Erythroblast (primary cell): ENCODE measurements around the gene MKLN1.

Experiments used
- DNase-seq, 2 experiments: peaks; one replicate each; lab custom pipeline; 2025; lab: John Stamatoyannopoulos, UW
- GATA1 ChIP-seq: IDR thresholded peaks from 2 replicates; pipeline ENCODE4 v1.6.1; 2011; ENCODE audit warnings: low read depth, mild to moderate bottlenecking, control low read depth, low read length, moderate library complexity
- POLR2A ChIP-seq: IDR thresholded peaks from 2 replicates; pipeline ENCODE4 v1.6.1; 2011; ENCODE audit warnings: mild to moderate bottlenecking, low read length

Gene MKLN1

DNA sequence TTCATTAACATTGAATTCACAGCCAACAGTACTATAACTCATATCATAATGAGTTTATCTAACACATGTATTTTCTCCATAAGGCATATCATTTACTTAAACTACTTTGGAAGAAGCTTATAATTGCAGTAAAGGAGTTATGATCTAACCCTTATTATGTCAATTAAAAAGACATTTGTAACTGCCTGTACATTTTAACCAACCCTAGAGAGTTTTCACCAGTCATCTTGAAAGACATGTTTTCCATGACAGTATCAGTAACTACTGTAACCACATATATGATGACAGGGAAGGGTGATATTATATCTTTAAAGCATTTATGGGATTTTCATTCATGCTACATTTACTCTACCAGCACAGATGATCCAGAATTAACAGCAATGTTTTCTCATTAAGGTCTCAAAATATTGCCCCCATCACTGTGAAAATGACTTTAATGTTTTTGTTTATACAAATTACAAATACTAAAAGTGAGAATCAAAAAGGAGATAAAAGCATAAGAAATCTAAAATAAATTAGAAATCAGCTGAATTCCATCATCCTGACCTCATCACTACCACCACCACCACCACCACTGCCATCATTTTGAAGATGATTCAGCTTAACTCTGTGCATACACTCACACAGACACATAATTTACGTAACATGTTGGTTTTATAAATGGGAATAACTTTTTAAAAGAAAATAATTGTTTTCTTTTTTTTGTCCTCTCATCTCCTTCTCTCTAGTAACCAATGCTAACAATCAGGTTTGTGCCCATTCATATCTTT, 53.6 kb downstream of the MKLN1 start:
- TF ChIP-seq POLR2A (no peak), GATA1 (no peak)
- no peak for DNase-seq

DNA sequence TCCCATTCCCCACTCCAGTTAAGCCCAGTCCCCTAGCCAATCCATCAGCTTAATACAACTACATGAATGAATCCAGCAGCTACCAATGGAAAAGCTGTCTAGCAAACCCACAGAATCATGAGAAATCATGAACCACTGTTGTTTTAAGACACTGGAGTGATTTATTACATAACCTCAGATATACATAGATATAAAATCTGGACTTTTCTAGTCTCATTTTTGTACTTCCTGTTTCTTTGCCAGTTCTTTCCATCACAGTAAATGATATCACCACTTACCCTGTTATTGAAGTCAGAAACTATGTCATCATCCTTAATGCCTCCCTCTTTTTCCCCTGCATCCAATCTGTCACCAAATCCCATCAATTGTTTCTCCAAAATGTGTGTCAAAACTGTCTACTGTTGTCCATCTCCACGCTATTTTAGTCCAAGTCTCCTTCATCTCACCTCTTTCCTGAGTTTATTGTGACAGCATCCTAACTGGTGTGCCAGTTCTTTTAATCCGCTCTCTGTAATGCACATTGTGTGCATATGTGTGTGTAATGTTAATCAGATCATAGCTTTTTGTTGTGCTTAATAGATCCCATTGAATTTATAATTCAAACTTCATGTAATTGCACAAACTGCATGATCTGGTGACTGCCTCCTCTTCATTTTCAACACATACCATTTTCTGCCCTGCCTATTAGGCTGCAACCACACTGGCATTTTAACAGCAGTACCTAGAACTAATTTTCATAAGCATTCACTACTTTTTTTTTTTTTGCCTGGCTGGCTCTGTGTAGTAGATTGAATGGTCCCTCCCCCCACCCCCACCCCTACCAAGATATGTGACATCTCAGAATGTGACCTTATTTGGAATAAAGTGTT, 56.0 kb downstream of the MKLN1 start:
- no peak for DNase-seq
- TF ChIP-seq POLR2A, result no peak
- TF ChIP-seq GATA1, result no peak

DNA sequence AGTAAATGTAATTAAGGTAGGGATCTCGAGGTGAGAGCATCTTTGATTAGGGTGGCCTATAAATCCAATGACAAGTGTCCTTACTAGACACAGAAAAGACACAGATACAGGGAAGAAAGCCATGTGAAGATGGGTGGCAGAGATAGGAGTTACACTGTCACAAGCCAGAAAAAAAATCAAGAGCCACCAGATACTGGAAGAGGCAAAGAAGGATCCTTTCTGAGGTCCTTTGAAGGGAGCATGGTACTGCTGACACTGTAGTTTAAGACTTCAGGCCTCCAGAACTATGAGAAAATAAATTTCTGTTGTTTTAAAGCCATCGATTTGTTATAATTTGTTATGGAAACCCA, 56.6 kb downstream of the MKLN1 start:
- TF ChIP-seq GATA1 (no peak), POLR2A (no peak)
- peak in 1 of 2 experiments; percentile 22 for DNase-seq

GRCh38 chr7:131385039-131385605, 57.4 kb downstream of the MKLN1 start:
- TF ChIP-seq GATA1 (no peak), POLR2A (no peak)
- DNase-seq, result no peak

- DNase-seq, result no peak
- TF ChIP-seq GATA1, result no peak
- no peak for TF ChIP-seq POLR2A
Observed at GRCh38 chr7:131388126-131388525, 60.5 kb downstream of the MKLN1 start.

DNA sequence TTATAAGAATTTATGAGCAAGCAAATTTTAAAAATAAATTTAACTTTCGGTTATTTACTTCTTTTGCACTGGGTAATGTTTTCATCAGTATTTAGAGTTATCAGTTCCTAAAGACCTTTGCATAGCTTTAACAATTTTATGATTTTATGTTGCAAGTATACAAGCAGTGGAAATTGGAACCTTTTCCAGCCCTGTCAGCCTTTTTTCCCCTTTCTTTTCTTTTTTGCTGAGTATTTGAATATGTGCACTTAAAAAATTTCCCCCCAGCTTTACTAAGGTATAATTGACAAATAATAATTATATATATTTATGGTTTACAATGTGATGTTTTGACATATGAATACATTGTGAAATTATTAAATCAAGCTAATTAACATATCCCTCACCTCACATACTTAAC, 62.6 kb downstream of the MKLN1 start:
- TF ChIP-seq GATA1 (no peak), POLR2A (no peak)
- no peak for DNase-seq

DNA sequence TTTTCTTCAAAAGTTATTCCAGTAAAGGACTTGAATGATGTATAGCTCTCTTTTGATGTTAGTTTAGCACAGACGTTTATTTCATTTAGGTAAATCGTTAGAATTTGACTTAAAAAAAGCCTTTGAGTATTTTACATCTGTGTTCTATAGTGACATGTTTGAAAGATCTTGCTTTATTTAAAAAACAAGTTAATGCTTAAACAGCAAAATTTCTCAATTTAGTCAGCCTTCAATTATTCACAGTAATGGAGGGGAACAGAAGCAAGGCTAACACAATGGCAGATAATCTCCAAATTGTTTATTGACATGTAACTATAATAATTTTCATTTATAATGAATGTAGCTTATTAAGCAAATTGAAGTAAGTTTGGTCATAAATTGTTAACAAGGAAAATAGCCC, 63.5 kb downstream of the MKLN1 start:
- no peak for DNase-seq
- TF ChIP-seq GATA1 (no peak), POLR2A (no peak)

DNA sequence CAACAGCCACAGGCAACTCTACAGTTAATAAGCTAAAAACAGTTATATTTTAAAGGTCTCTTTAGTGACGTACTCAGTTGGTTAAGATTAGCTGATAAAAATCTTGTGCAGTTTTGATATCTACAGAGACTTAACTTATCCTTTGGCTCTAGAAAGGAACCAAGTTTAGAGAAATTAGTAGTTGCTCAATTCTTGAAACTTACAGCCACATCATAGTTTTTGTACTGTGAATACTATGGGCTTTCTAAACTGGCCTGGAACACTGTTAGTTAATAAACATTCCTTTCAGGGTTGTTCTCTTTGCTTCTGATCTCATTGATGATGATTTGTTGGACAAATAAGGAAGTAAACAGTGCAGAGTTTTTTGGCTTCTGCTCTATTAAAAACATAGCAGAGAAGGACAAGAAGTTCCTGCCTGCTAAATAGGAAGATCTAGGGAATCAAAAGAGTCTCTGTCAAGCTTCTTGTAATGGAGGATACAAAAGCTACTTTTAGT, 73.1 kb downstream of the MKLN1 start:
- TF ChIP-seq POLR2A (no peak), GATA1 (no peak)
- no peak for DNase-seq

GRCh38 chr7:131401194-131401593, 73.5 kb downstream of the MKLN1 start:
- DNase-seq, result no peak
- TF ChIP-seq GATA1, result no peak
- no peak for TF ChIP-seq POLR2A

DNA sequence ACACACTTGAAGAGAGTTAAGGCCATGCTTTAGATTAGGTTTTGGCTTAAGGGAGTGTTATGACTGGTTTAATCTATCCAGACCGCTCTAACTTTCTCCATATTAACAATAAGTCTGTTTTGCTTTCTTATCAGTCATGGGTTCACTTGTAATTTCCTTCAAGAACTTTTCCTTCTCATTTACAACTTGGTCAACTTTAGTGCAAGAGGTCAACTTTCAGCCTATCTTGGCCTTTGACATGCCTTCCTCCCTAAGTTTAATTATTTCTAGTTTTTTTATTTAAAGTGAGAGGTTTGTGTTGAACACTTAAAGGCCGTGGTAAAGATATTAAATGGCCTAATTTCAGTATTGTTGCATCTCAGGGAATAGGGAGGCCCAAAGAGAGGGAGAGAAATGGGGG, 75.6 kb downstream of the MKLN1 start:
- TF ChIP-seq POLR2A, result no peak
- no peak for TF ChIP-seq GATA1
- DNase-seq, result no peak

DNA sequence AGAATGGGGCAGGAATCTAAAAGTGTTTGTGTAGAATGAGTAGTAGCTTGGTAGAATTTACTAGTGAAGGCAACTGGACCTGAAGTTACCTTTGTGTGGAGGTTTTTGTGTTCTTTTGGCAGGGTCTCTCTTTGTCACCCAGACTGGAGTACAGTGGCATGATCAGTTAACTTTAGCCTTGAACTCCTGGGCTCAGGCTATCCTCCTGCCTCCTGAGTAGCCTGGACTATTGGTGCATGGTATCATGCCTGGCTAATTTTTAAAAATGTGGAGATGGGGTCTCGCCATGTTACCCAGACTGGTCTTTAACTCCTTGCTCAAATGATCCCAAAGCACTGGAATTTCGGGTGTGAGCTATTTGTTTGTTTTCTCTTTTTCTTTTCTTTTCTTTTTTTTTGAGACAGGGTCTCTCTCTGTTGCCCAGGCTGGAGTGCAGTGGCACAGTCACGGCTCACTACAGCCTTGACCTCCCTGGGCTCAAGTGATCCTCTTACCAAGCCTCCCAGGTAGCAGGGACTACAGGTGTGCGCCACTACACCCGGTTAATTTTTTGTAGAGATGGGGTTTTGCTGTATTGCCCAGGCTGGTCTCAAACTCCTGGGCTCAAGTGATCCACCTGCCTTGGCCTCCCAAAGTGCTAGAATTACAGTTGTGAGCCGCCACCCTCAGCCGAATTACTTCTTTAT, 76.7 kb downstream of the MKLN1 start:
- no peak for DNase-seq
- TF ChIP-seq POLR2A, result no peak
- TF ChIP-seq GATA1, result no peak

DNA sequence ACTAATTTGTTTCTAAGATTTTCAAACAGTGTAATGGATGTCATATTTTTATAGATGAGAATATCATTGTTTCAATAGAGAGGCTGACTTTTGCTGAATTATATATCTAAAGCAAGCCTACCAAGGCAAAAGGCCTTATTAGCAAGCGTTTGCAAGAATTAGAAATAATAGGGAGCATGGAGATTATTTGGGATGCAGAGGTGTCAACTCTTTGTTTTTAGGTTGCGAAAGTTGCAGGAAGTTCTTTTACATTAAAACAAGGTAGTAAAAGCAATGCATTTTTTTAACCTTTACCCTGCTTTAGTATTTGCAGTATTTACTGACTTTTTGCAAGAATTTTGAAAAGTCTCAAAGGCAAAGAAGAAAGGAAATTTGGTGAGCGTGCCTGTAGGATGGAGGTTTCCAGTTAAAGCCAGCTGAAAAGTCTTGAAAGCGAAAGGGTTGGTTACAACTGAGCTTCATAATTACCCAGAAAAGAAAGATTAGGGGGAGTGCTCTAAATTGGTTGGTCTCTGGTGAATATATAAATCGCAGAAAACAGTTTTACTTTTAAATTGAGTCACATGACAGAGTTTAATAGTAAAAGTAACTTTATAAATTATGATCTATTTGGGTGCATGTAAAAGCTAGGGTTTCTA, 81.6 kb downstream of the MKLN1 start:
- DNase-seq, result no peak
- TF ChIP-seq GATA1, result no peak
- TF ChIP-seq POLR2A, result no peak

DNA sequence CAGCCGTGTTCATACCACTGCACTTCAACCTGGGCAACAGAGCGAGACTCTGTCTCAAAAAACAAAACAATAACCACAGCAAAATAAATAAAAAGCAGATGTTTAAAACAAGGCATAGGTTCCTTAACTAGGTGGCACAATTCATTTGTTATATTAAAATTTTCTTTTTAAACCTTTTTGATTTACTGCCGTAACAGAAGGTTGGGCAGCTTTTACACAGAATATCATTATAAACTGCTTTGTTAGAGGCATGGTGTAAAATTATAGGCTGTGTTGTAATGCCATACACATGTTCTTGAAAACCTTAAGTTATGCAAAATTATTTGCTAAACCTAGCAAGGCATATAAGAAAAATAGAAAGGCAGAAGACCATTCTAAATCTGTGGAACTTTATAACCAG, 84.4 kb downstream of the MKLN1 start:
- DNase-seq, result no peak
- TF ChIP-seq GATA1, result no peak
- no peak for TF ChIP-seq POLR2A
